Measurements from ENCODE around the gene DISC1. TPM values are rescaled to one million over a fixed set of nuclear protein-coding genes. Genes with fewer than 3 reads are reported as not detected.

DISC1 gene
- total RNA-seq, 5 donors from 2014 or later (not counting 1 experiment from before 2014, with no cell fraction given): 12.9 to 37.0 (median 14.6) TPM

DNA sequence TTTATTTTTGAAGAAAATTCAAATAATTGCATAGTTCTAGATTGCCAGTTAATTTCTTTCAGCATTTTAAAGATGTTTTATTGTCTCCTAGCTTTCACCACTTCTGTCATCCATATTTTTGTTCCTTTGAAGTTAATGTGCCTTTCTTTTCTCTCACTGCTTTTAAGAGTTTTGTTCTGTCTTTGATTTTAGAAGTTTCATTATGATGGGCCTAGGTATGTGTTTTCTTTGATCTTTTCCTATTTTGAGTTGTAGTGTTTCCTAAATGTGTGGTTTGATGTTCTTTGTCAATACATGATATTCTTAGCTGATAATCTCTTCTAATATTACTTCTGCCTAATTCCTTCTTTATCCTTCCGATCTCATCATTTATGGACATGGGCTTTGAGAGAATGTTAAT, 378.7 kb downstream of the DISC1 start:
- no peak for DNase-seq
- Mint-ChIP-seq H3K9me3 (no peaks in the 10 kb centered on the region), H3K4me1 (peaks cover 0 to 12% (median 0%) of the 10 kb centered on the region in 3 donors), H3K4me3 (no peak overlapping the region), H3K27me3 (no peaks in the 10 kb centered on the region), H3K36me3 (peaks cover 17% of the 10 kb centered on the region), H3K27ac (no peak overlapping the region)
- WGBS (ENCODE audit: insufficient coverage): no CpG with 5 or more reads among the region's 1 CpG
- POLR2A ChIA-PET: no interaction called here
- CTCF ChIA-PET: no interaction called here
- H3K4me3 ChIP-seq (ENCODE audit: control insufficient read depth in 1 of 2, extremely low read depth in 1 of 2, low read length in 1 of 2): no peak overlapping the region
- H3K27me3 ChIP-seq (replicated peaks in 1 of 2; ENCODE audit: control insufficient read depth in 2 of 2, extremely low read depth in 1 of 2, insufficient read depth in 2 of 2, low read length in 1 of 2): no peaks in the 10 kb centered on the region
- no peaks in the 10 kb centered on the region for H3K4me1 ChIP-seq (ENCODE audit: control insufficient read depth in 1 of 2, extremely low read depth in 1 of 2, insufficient read depth in 2 of 2, low read length in 2 of 2)
- no peak for ATAC-seq (replicated peaks in 1 of 4)
- peaks cover 4 to 9% of the 10 kb centered on the region in 2 donors for H3K36me3 ChIP-seq (ENCODE audit: control insufficient read depth in 2 of 2, extremely low read depth in 1 of 2, insufficient read depth in 1 of 2, low read length in 1 of 2)
- no peaks in the 10 kb centered on the region for H3K9me3 ChIP-seq
- no peak overlapping the region for H3K27ac ChIP-seq (ENCODE audit: low read length)

DNA sequence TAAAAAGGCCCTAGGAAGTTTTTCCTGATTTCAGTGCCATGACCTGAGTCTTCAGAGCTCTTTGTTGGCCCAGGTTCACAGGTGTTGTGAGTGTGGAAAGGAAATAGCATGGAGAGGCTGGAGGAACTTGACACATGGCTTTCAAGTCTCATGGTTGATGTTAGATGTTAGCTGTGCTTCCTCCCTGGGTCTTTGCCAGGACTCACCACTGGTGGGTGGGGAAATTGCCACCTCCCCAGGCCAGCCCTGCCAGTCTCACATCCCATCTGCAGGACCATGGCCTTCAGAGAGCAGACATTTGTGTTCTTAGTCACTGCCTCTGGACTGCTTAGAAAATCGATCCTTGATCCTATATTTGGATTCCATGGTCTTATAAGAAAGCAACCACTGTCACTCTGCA, 383.2 kb downstream of the DISC1 start:
- H3K27ac ChIP-seq (ENCODE audit: low read length): no peak overlapping the region
- DNase-seq (no peak), ATAC-seq (replicated peaks in 1 of 4) (no peak)
- POLR2A ChIA-PET: interaction anchor here in 1 of 2 donors (0.8 kb wide), 1 partner anchor 618 kb away, joined by 4 read pairs; no protein-coding TSS in a partner anchor
- H3K4me3 ChIP-seq (ENCODE audit: control insufficient read depth in 1 of 2, extremely low read depth in 1 of 2, low read length in 1 of 2): no peak overlapping the region
- CTCF ChIA-PET: no interaction called here
- no peaks in the 10 kb centered on the region for H3K9me3 ChIP-seq
- peaks cover 50% of the 10 kb centered on the region for H3K36me3 Mint-ChIP-seq
- no peak overlapping the region for H3K27ac Mint-ChIP-seq
- no peak overlapping the region for H3K4me3 Mint-ChIP-seq
- peaks cover 0 to 12% (median 0%) of the 10 kb centered on the region in 3 donors for H3K4me1 Mint-ChIP-seq
- no peaks in the 10 kb centered on the region for H3K4me1 ChIP-seq (ENCODE audit: control insufficient read depth in 1 of 2, extremely low read depth in 1 of 2, insufficient read depth in 2 of 2, low read length in 2 of 2)
- no peaks in the 10 kb centered on the region for H3K9me3 Mint-ChIP-seq
- 50% methylated on average over 1 of the region's 1 CpG for WGBS (ENCODE audit: insufficient coverage)
- H3K27me3 Mint-ChIP-seq: no peaks in the 10 kb centered on the region
- peaks cover 4 to 20% of the 10 kb centered on the region in 2 donors for H3K36me3 ChIP-seq (ENCODE audit: control insufficient read depth in 2 of 2, extremely low read depth in 1 of 2, insufficient read depth in 1 of 2, low read length in 1 of 2)
- H3K27me3 ChIP-seq (replicated peaks in 1 of 2; ENCODE audit: control insufficient read depth in 2 of 2, extremely low read depth in 1 of 2, insufficient read depth in 2 of 2, low read length in 1 of 2): no peaks in the 10 kb centered on the region

DNA sequence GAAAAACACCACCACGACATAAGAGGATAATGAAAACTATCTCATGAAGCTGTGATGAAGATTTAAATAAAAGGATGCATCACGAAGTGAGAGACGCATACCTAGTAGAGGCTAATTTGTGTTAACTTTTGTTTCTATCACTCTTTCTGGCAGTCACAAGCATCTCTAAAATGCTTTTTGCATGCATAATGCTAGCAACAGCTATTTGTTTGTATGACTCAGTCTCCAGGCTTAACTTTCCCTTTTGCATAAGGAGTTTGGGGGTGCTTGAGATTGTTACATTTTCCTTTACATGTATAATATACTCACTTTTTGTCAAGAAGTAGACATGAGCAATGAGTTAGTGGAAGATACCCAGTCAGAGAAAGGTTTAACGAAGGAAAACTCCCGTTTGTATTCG, 385.4 kb downstream of the DISC1 start:
- ATAC-seq (replicated peaks in 1 of 4) (no peak), DNase-seq (no peak)
- WGBS (ENCODE audit: insufficient coverage): 100% methylated on average over 3 of the region's 6 CpGs
- Histone ChIP-seq H3K27ac (ENCODE audit: low read length) (no peak overlapping the region), H3K9me3 (no peaks in the 10 kb centered on the region), H3K36me3 (ENCODE audit: control insufficient read depth in 2 of 2, extremely low read depth in 1 of 2, insufficient read depth in 1 of 2, low read length in 1 of 2) (peaks cover 4 to 20% of the 10 kb centered on the region in 2 donors), H3K27me3 (replicated peaks in 1 of 2; ENCODE audit: control insufficient read depth in 2 of 2, extremely low read depth in 1 of 2, insufficient read depth in 2 of 2, low read length in 1 of 2) (no peaks in the 10 kb centered on the region), H3K4me1 (ENCODE audit: control insufficient read depth in 1 of 2, extremely low read depth in 1 of 2, insufficient read depth in 2 of 2, low read length in 2 of 2) (no peaks in the 10 kb centered on the region), H3K4me3 (ENCODE audit: control insufficient read depth in 1 of 2, extremely low read depth in 1 of 2, low read length in 1 of 2) (no peak overlapping the region)
- CTCF ChIA-PET: no interaction called here
- H3K4me1 Mint-ChIP-seq: peaks cover 0 to 7% (median 0%) of the 10 kb centered on the region in 3 donors
- H3K27me3 Mint-ChIP-seq: no peaks in the 10 kb centered on the region
- POLR2A ChIA-PET: no interaction called here
- no peaks in the 10 kb centered on the region for H3K9me3 Mint-ChIP-seq
- no peak overlapping the region for H3K4me3 Mint-ChIP-seq
- H3K27ac Mint-ChIP-seq: no peak overlapping the region
- H3K36me3 Mint-ChIP-seq: peaks cover 48% of the 10 kb centered on the region

DNA sequence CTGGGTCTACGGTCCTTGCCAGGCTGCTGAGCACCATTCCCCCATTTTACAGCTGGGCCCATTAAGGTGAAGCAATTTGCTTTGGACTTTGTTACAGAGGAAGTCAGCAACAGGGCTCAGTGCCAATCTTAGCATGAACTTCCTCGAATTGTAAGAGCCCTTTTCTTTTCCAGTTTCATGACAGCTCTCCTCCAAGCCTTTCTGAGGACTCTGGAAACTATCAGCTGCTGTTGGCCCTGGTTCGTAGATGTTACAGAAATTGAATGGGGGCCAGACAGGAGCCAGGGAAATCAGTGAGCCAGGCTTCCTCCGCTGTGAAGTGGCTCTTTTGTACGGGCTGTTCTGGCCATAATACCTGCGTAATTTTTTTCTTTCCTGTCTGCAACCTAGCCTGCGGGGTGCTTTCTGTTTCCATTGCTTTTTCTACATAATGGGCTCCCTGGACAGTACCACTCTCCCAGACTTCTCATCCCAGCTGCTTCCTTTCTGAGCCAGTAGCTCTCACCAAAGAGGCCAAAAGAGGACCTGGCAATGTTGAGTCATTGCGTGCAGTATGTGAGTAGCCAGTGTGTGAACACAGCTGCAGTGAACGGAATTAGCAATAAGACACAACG, 386.3 kb downstream of the DISC1 start:
- WGBS (ENCODE audit: insufficient coverage): 91% methylated on average over 7 of the region's 10 CpGs
- Mint-ChIP-seq H3K9me3 (no peaks in the 10 kb centered on the region), H3K27ac (no peak overlapping the region), H3K4me3 (no peak overlapping the region), H3K36me3 (peaks cover 48% of the 10 kb centered on the region), H3K27me3 (no peaks in the 10 kb centered on the region), H3K4me1 (peaks cover 0 to 4% (median 0%) of the 10 kb centered on the region in 3 donors)
- Histone ChIP-seq H3K36me3 (ENCODE audit: control insufficient read depth in 2 of 2, extremely low read depth in 1 of 2, insufficient read depth in 1 of 2, low read length in 1 of 2) (peaks cover 4 to 20% of the 10 kb centered on the region in 2 donors), H3K27ac (ENCODE audit: low read length) (no peak overlapping the region), H3K9me3 (no peaks in the 10 kb centered on the region), H3K4me3 (ENCODE audit: control insufficient read depth in 1 of 2, extremely low read depth in 1 of 2, low read length in 1 of 2) (no peak overlapping the region), H3K27me3 (replicated peaks in 1 of 2; ENCODE audit: control insufficient read depth in 2 of 2, extremely low read depth in 1 of 2, insufficient read depth in 2 of 2, low read length in 1 of 2) (no peaks in the 10 kb centered on the region), H3K4me1 (ENCODE audit: control insufficient read depth in 1 of 2, extremely low read depth in 1 of 2, insufficient read depth in 2 of 2, low read length in 2 of 2) (no peaks in the 10 kb centered on the region)
- no peak for ATAC-seq (replicated peaks in 1 of 4)
- ChIA-PET CTCF (no interaction called here), POLR2A (no interaction called here)
- no peak for DNase-seq

DNA sequence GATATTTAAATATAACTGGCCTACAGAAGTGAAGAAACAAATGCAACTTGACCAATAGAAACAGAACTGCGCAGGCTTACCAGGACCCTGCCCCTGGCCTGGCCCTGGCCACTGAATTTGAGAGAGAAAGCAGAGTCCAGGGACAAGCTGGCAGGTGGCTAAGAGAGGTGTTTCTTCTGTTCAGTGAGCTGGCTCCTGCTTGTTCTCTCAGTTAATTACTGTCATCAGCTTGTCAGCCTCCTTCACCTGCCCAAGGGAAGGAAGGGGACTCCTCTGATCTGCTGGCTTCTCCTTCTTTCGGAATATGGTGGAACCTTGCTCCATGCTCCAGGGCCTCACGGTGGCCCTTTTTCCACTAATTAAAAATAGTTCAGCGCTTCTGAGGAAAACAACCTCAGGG, 388.4 kb downstream of the DISC1 start:
- H3K27me3 Mint-ChIP-seq: no peaks in the 10 kb centered on the region
- no peak for ATAC-seq (replicated peaks in 1 of 4)
- DNase-seq: no peak
- H3K4me1 Mint-ChIP-seq: no peaks in the 10 kb centered on the region
- Histone ChIP-seq H3K4me3 (ENCODE audit: control insufficient read depth in 1 of 2, extremely low read depth in 1 of 2, low read length in 1 of 2) (no peak overlapping the region), H3K27me3 (replicated peaks in 1 of 2; ENCODE audit: control insufficient read depth in 2 of 2, extremely low read depth in 1 of 2, insufficient read depth in 2 of 2, low read length in 1 of 2) (no peaks in the 10 kb centered on the region), H3K36me3 (ENCODE audit: control insufficient read depth in 2 of 2, extremely low read depth in 1 of 2, insufficient read depth in 1 of 2, low read length in 1 of 2) (peaks cover 0 to 15% of the 10 kb centered on the region in 2 donors), H3K9me3 (no peaks in the 10 kb centered on the region), H3K27ac (ENCODE audit: low read length) (no peak overlapping the region), H3K4me1 (ENCODE audit: control insufficient read depth in 1 of 2, extremely low read depth in 1 of 2, insufficient read depth in 2 of 2, low read length in 2 of 2) (no peaks in the 10 kb centered on the region)
- 100% methylated on average over 1 of the region's 4 CpGs for WGBS (ENCODE audit: insufficient coverage)
- H3K27ac Mint-ChIP-seq: no peak overlapping the region
- ChIA-PET CTCF (no interaction called here), POLR2A (no interaction called here)
- H3K9me3 Mint-ChIP-seq: no peaks in the 10 kb centered on the region
- H3K4me3 Mint-ChIP-seq: no peak overlapping the region
- peaks cover 43% of the 10 kb centered on the region for H3K36me3 Mint-ChIP-seq

DNA sequence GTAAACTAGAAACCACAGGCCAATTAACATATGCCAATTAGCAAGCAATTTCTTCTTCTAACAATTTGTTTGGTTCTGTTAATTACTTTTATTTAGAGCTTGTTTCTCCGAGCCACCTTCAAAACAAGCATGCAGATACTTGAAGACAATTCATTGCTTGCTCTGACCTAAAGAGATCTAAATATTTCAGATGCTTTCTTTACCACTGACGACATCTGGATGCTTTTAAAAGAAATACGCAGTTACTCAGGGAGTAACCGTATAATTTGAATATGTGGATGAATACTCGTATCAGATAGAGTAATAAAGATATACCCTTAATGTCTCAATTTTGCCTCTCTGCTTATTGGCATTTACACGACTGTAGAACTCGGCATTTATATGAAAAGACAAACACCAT, 390.0 kb downstream of the DISC1 start:
- no peaks in the 10 kb centered on the region for H3K9me3 Mint-ChIP-seq
- no peak for DNase-seq
- H3K27ac Mint-ChIP-seq: no peak overlapping the region
- no peaks in the 10 kb centered on the region for H3K27me3 ChIP-seq (replicated peaks in 1 of 2; ENCODE audit: control insufficient read depth in 2 of 2, extremely low read depth in 1 of 2, insufficient read depth in 2 of 2, low read length in 1 of 2)
- ChIA-PET POLR2A (no interaction called here), CTCF (no interaction called here)
- H3K27ac ChIP-seq (ENCODE audit: low read length): no peak overlapping the region
- no peak overlapping the region for H3K4me3 ChIP-seq (ENCODE audit: control insufficient read depth in 1 of 2, extremely low read depth in 1 of 2, low read length in 1 of 2)
- no CpG with 5 or more reads among the region's 7 CpGs for WGBS (ENCODE audit: insufficient coverage)
- no peaks in the 10 kb centered on the region for H3K27me3 Mint-ChIP-seq
- H3K36me3 ChIP-seq (ENCODE audit: control insufficient read depth in 2 of 2, extremely low read depth in 1 of 2, insufficient read depth in 1 of 2, low read length in 1 of 2): peaks cover 0 to 6% of the 10 kb centered on the region in 2 donors
- no peaks in the 10 kb centered on the region for H3K4me1 Mint-ChIP-seq
- no peaks in the 10 kb centered on the region for H3K4me1 ChIP-seq (ENCODE audit: control insufficient read depth in 1 of 2, extremely low read depth in 1 of 2, insufficient read depth in 2 of 2, low read length in 2 of 2)
- no peak for ATAC-seq (replicated peaks in 1 of 4)
- no peaks in the 10 kb centered on the region for H3K9me3 ChIP-seq
- no peak overlapping the region for H3K4me3 Mint-ChIP-seq
- peaks cover 33% of the 10 kb centered on the region for H3K36me3 Mint-ChIP-seq

DNA sequence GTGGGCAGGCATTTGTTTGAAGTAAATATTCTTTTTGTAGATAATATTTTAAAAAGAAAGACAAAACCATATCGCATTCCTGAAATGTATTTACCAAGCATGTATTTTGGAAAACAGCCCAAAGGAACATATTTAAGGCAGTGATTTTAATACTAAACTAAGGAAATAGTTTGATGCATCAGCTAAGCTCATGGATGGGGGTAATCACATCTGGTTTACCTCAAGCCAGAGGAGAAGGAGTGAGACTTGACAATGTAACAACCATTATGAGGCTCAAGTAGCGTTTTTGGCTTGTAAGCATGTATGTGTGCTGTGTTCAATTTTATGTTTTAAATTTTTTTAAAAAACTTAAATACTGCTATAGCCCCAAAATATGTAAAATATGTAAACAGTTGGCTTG, 390.5 kb downstream of the DISC1 start:
- POLR2A ChIA-PET: no interaction called here
- no peaks in the 10 kb centered on the region for H3K27me3 Mint-ChIP-seq
- CTCF ChIA-PET: no interaction called here

More for the DNA sequence above, 390.5 kb downstream of the DISC1 start:
- no peaks in the 10 kb centered on the region for H3K4me1 ChIP-seq (ENCODE audit: control insufficient read depth in 1 of 2, extremely low read depth in 1 of 2, insufficient read depth in 2 of 2, low read length in 2 of 2)
- ATAC-seq (replicated peaks in 1 of 4) (no peak), DNase-seq (no peak)
- Mint-ChIP-seq H3K36me3 (peaks cover 28% of the 10 kb centered on the region), H3K27ac (no peak overlapping the region), H3K4me3 (no peak overlapping the region), H3K4me1 (no peaks in the 10 kb centered on the region), H3K9me3 (no peaks in the 10 kb centered on the region)
- H3K27me3 ChIP-seq (replicated peaks in 1 of 2; ENCODE audit: control insufficient read depth in 2 of 2, extremely low read depth in 1 of 2, insufficient read depth in 2 of 2, low read length in 1 of 2): no peaks in the 10 kb centered on the region
- H3K27ac ChIP-seq (ENCODE audit: low read length): no peak overlapping the region
- no peak overlapping the region for H3K4me3 ChIP-seq (ENCODE audit: control insufficient read depth in 1 of 2, extremely low read depth in 1 of 2, low read length in 1 of 2)
- no CpG with 5 or more reads among the region's 2 CpGs for WGBS (ENCODE audit: insufficient coverage)
- H3K36me3 ChIP-seq (ENCODE audit: control insufficient read depth in 2 of 2, extremely low read depth in 1 of 2, insufficient read depth in 1 of 2, low read length in 1 of 2): peaks cover 0 to 6% of the 10 kb centered on the region in 2 donors
- H3K9me3 ChIP-seq: no peaks in the 10 kb centered on the region

Measured in T-cell (primary cell).